DND-41 (cell line): ENCODE results near the gene NR6A1.
"Not testable (repeated sequence)": the region's sequence is repeated elsewhere in the genome, so short reads cannot be mapped to it uniquely, and the experiment has no call there.

Experiments
- ATAC-seq: fragments of 200-7000 bp; cut with Tn5 transposase; 3 replicates; pipeline ENCODE4 v1.9.1; 2021; ENCODE audit warnings: low read depth; ENCODE audit not compliant: insufficient read depth
- DNase-seq: peaks from one replicate; pipeline ENCODE4 v3.0.0-alpha.2; 2020
- H2AFZ ChIP-seq: 2 replicates; pipeline ENCODE4 v1.6.0; 2012; ENCODE audit warnings: low read depth, low read length
- H3K27ac ChIP-seq: 2 replicates; pipeline ENCODE4 v1.5.1; 2012; ENCODE audit warnings: low read length, inconsistent platforms
- H3K27me3 ChIP-seq: fragments of 200-600 bp; sonication (generic); 2 replicates; pipeline ENCODE4 v1.6.0; 2012; ENCODE audit warnings: low read length, mild to moderate bottlenecking, inconsistent platforms; ENCODE audit not compliant: insufficient read depth, poor library complexity
- H3K36me3 ChIP-seq: 2 replicates; pipeline ENCODE4 v1.5.1; 2012; ENCODE audit warnings: low read length, inconsistent platforms; ENCODE audit not compliant: insufficient read depth
- H3K4me1 ChIP-seq: 2 replicates; pipeline ENCODE4 v1.5.1; 2012; ENCODE audit warnings: mild to moderate bottlenecking, low read length; ENCODE audit not compliant: insufficient read depth
- H3K4me2 ChIP-seq: 2 replicates; pipeline ENCODE4 v1.6.0; 2012; ENCODE audit warnings: mild to moderate bottlenecking, moderate library complexity, low read length, inconsistent platforms; ENCODE audit not compliant: insufficient read depth
- H3K4me3 ChIP-seq, 2 experiments: fragments of 200-600 bp in 1 of 2; shearing (Covaris generic) in 1 of 2; 2 replicates each; pipeline ENCODE4 v1.5.1; 2012 to 2016; ENCODE audit warnings: inconsistent platforms in 2 of 2, low read length in 2 of 2, mild to moderate bottlenecking in 2 of 2, low read depth in 1 of 2, moderate library complexity in 1 of 2
- H3K79me2 ChIP-seq: 2 replicates; pipeline ENCODE4 v1.6.0; 2012; ENCODE audit warnings: low read length, inconsistent platforms; ENCODE audit not compliant: insufficient read depth
- H3K9ac ChIP-seq: 2 replicates; pipeline ENCODE4 v1.6.0; 2012; ENCODE audit warnings: low read depth, mild to moderate bottlenecking, inconsistent platforms, low read length, moderate library complexity
- H3K9me3 ChIP-seq: 2 replicates; pipeline ENCODE4 v1.5.1; 2012; ENCODE audit warnings: low read length, moderate library complexity, mild to moderate bottlenecking, inconsistent platforms; ENCODE audit not compliant: insufficient read depth, severe bottlenecking
- H4K20me1 ChIP-seq: 2 replicates; pipeline ENCODE4 v1.6.0; 2012; ENCODE audit warnings: low read length; ENCODE audit not compliant: insufficient read depth
- EZH2 ChIP-seq: IDR thresholded peaks from 3 replicates; pipeline ENCODE4 v1.6.1; 2012; ENCODE audit warnings: borderline replicate concordance, low read depth, mild to moderate bottlenecking, moderate library complexity, low read length, inconsistent platforms; ENCODE audit not compliant: severe bottlenecking
- TF ChIP-seq, protein P1 (sequence below): IDR thresholded peaks from 2 replicates; pipeline ENCODE4 v1.5.1; 2012; ENCODE audit warnings: borderline replicate concordance, low read length, moderate library complexity, mild to moderate bottlenecking; ENCODE audit not compliant: poor library complexity, severe bottlenecking; ENCODE audit errors: extremely low read depth

Gene NR6A1

DNA sequence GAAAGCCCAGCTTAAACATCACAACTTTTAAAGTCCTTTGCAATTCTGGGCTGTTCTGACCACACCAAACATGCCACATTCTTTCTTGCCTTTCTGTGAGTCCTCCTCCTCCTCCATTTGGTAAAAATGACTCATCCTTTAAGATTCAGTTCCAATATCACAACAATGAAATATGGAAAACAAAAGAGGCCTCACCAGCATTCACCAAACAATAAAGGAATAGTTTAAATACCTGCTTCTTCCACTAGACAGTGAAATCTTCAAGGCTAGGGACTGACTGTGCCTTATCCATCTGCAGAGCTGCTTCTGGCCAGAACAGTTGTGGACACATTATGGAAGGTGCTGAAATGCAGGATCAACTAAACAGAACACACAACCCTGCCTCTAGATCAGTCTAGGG, 36.0 kb downstream of the NR6A1 start:
- Histone ChIP-seq H4K20me1 (0 out of 2 replicates have a peak, but pooled peaks cover 4% of the 10 kb centered on the region), H3K36me3 (no peaks in the 10 kb centered on the region; the same call in 1 of the 2 replicates), H3K4me1 (peaks cover 5% of the 10 kb centered on the region; the same call in 1 of the 2 replicates), H3K79me2 (no peaks in the 10 kb centered on the region), H3K4me2 (no peak overlapping the region), H2AFZ (no peak overlapping the region), H3K27ac (no peak overlapping the region), H3K27me3 (no peaks in the 10 kb centered on the region), H3K4me3 (no peak overlapping the region), H3K9me3 (no peaks in the 10 kb centered on the region), H3K9ac (no peak overlapping the region)
- DNase-seq (no peak), ATAC-seq (no peak)
- TF ChIP-seq, protein P1, sequence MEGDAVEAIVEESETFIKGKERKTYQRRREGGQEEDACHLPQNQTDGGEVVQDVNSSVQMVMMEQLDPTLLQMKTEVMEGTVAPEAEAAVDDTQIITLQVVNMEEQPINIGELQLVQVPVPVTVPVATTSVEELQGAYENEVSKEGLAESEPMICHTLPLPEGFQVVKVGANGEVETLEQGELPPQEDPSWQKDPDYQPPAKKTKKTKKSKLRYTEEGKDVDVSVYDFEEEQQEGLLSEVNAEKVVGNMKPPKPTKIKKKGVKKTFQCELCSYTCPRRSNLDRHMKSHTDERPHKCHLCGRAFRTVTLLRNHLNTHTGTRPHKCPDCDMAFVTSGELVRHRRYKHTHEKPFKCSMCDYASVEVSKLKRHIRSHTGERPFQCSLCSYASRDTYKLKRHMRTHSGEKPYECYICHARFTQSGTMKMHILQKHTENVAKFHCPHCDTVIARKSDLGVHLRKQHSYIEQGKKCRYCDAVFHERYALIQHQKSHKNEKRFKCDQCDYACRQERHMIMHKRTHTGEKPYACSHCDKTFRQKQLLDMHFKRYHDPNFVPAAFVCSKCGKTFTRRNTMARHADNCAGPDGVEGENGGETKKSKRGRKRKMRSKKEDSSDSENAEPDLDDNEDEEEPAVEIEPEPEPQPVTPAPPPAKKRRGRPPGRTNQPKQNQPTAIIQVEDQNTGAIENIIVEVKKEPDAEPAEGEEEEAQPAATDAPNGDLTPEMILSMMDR, result no peak
- TF ChIP-seq EZH2, result no peak

DNA sequence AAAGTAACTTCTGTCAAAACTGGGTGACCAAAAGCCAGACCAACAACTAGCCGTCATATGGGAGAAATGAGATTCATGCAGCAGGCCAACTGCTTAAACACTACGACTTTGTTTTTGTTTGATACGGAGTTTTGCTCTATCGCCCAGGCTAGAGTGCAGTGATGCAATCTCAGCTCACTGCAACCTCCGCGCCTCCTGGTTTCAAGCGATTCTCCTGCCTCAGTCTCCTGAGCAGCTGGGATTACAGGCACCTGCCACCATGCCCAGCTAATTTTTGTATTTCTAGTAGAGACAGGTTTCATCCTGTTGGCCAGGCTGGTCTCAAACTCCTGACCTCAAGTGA, 36.4 kb downstream of the NR6A1 start:
- H4K20me1 ChIP-seq, DNase-seq, H3K4me2 ChIP-seq, H3K9ac ChIP-seq, H3K27me3 ChIP-seq, ATAC-seq, H3K4me3 ChIP-seq, H3K9me3 ChIP-seq, H3K36me3 ChIP-seq, H3K4me1 ChIP-seq, H2AFZ ChIP-seq, H3K27ac ChIP-seq, H3K79me2 ChIP-seq: not testable (repeated sequence)

DNA sequence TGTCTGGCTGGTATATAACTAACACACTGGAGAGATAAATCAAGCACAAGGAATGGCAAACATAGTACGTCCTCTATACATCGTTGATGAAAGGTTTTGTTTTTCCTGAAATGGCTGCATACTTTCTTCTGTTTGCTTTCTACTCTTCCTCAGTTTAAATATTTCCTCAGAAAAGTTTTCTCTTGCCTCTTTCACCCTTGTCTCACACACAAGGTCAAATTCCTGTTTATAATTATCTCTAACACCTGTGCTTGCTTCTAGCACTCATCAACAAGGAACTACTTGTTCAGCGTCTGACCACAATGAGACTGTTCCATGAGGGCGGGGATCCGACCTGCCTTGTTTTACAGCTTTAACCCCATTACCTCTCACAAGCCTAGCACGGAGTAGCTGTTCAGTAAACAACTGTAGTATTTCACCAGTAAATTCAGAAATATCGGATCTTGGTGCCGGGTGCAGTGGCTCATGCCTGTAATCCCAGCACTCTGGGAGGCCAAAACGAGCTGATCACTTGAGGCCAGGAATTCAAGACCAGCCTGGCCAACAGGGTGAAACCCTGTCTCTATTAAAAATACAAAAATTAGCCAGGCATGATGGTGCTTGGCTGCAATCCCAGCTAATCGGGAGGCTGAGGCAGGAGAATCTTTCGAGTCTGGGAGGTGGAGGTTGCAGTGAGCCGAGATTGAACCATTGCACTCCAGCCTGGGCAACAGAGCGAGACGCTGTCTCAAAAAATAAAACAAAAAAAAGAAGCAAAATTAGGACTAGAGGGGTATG, 37.0 kb downstream of the NR6A1 start:
- H3K27ac ChIP-seq, result no peak overlapping the region
- H3K36me3 ChIP-seq, result no peaks in the 10 kb centered on the region; the same call in 1 of the 2 replicates
- no peaks in the 10 kb centered on the region for H3K79me2 ChIP-seq
- H3K9me3 ChIP-seq, result no peaks in the 10 kb centered on the region
- no peaks in the 10 kb centered on the region for H3K27me3 ChIP-seq
- DNase-seq (no peak), ATAC-seq (no peak)
- TF ChIP-seq EZH2, result no peak
- TF ChIP-seq, protein P1, result no peak
- H2AFZ ChIP-seq, result no peak overlapping the region
- H3K4me2 ChIP-seq, result no peak overlapping the region
- no peak overlapping the region for H3K4me3 ChIP-seq
- peaks cover 5% of the 10 kb centered on the region; the same call in 1 of the 2 replicates for H3K4me1 ChIP-seq
- 0 out of 2 replicates have a peak, but pooled peaks cover 4% of the 10 kb centered on the region for H4K20me1 ChIP-seq
- no peak overlapping the region for H3K9ac ChIP-seq

DNA sequence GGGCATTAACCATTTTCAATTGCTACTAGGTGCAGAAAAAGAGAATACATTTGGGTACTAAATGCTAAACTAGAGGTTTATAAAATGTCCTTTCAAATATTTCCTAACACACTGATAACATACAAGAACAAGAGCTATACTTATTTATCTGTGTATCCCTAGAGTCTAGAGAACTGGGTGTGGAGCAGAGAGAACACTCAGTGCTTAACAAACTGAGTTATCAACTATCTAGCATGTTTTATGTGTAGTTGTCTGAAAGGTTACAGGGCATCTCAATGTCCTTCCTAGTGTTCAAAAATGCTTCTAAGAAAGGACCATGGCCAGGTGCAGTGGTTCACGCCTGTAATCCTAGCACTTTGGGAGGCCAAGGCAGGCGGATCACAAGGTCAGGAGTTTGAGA, 40.3 kb downstream of the NR6A1 start:
- no peak overlapping the region for H3K9ac ChIP-seq
- no peaks in the 10 kb centered on the region for H4K20me1 ChIP-seq
- no peaks in the 10 kb centered on the region; the same call in 1 of the 2 replicates for H3K36me3 ChIP-seq
- ATAC-seq (no peak), DNase-seq (no peak)
- no peak overlapping the region for H3K27ac ChIP-seq
- no peak overlapping the region for H3K4me3 ChIP-seq
- H3K4me2 ChIP-seq, result no peak overlapping the region
- H3K9me3 ChIP-seq, result no peaks in the 10 kb centered on the region
- TF ChIP-seq, protein P1, result no peak
- no peak for TF ChIP-seq EZH2
- H3K4me1 ChIP-seq, result no peaks in the 10 kb centered on the region
- H2AFZ ChIP-seq, result no peak overlapping the region
- H3K27me3 ChIP-seq, result no peaks in the 10 kb centered on the region
- H3K79me2 ChIP-seq, result no peaks in the 10 kb centered on the region
